ENCODE measurements around the gene MEMO1. TPM values are rescaled to one million over a fixed set of nuclear protein-coding genes. Genes with fewer than 3 reads are reported as not detected.
"Not testable (repeated sequence)": the region's sequence is repeated elsewhere in the genome, so short reads cannot be mapped to it uniquely, and the experiment has no call there.

Gene MEMO1
- 10 to 100 TPM; 30.3 to 33.4 (median 33.0) TPM for polyA plus RNA-seq
- long read RNA-seq, donor 1 = 0 reads
- long read RNA-seq, donor 2, full-length matches to known transcripts = 4 of 4 reads
- long read RNA-seq, donor 2, partial matches to known transcripts = 0 of 4 reads
- long read RNA-seq, donor 2, other reads (novel, unspliced or antisense) = 0 of 4 reads
- long read RNA-seq, donor 3, full-length matches to known transcripts = 5 of 5 reads
- long read RNA-seq, donor 3, partial matches to known transcripts = 0 of 5 reads
- long read RNA-seq, donor 3, other reads (novel, unspliced or antisense) = 0 of 5 reads
- long read RNA-seq, donor 4 = 0 reads
- long read RNA-seq, donor 5, full-length matches to known transcripts = 1 of 1 reads
- long read RNA-seq, donor 5, partial matches to known transcripts = 0 of 1 reads
- long read RNA-seq, donor 5, other reads (novel, unspliced or antisense) = 0 of 1 reads
- long read RNA-seq, donor 6, full-length matches to known transcripts = 4 of 4 reads
- long read RNA-seq, donor 6, partial matches to known transcripts = 0 of 4 reads
- long read RNA-seq, donor 6, other reads (novel, unspliced or antisense) = 0 of 4 reads
- long read RNA-seq, donor 7 = 0 reads
- long read RNA-seq, donor 8, full-length matches to known transcripts = 2 of 2 reads
- long read RNA-seq, donor 8, partial matches to known transcripts = 0 of 2 reads
- long read RNA-seq, donor 8, other reads (novel, unspliced or antisense) = 0 of 2 reads
- long read RNA-seq, donor 9 = 0 reads
- long read RNA-seq, donor 10, full-length matches to known transcripts = 3 of 3 reads
- long read RNA-seq, donor 10, partial matches to known transcripts = 0 of 3 reads
- long read RNA-seq, donor 10, other reads (novel, unspliced or antisense) = 0 of 3 reads

DNA sequence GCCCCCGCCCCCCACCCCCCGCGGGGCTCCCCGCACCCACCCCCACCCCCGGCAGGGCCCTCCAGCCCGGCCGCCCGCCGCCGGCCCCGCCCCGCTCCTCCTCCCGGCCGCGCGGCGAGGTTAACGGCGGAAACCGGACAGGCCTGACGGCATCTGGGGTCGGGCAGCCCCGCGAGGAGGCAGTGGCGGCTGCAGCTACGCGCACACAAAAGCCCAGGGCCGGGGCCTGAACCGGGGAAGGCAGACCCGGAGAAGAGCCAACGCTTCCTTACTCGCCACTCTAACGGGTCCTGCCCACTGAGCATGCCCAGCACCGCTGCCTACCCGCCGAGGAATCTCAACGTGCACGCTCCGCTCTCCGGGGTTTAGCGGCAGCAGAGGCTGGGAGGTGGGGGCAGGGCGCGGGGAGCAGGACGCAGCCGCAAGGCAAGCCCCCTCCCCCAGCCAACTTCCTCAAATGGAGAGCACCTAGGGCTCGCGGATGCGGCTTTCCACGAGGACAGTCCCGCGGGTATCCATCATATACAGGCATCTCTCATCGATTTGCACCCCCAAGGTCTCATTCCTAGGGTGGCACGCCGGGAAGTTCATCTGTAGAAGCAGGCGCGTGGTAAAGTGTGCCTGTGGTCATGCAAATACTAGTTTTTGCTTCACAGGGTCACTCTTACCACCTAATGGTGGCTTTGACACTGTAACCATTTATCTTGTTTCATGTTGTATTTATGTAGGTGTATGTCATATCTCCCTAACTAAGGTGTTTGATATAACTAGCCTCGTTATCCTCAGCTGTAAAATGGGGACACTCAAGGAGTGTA lies at the start of gene MEMO1:
MEMO1 (minus strand) TSS at position 339 of the 815 bp plus-strand sequence. CDS start 761 bp downstream, outside the sequence.
- H3K36me3 ChIP-seq (ENCODE audit: control insufficient read depth in 3 of 3, insufficient read depth in 2 of 3, low read depth in 1 of 3, low read length in 3 of 3) = peaks cover 0 to 9% (median 0%) of the 10 kb centered on the region in 3 donors
- peaks cover 2 to 12% (median 8%) of the 10 kb centered on the region in 3 donors for H3K4me1 ChIP-seq (ENCODE audit: control insufficient read depth in 3 of 3, insufficient read depth in 2 of 3, low read depth in 1 of 3, low read length in 2 of 3)
- no peak for FAIRE-seq
- no peaks in the 10 kb centered on the region for H3K27me3 ChIP-seq (ENCODE audit: control insufficient read depth in 3 of 3, insufficient read depth in 3 of 3, low read length in 3 of 3)
- WGBS, 3 donors = 0 to 1% (median 0%) methylated on average over 24 to 56 of the region's 57 CpGs
- H3K27ac ChIP-seq (ENCODE audit: low read depth in 1 of 3, low read length in 2 of 3) = peak within 1 kb of the TSS; percentile 84 to 97 (median 89)
- H3K9me3 ChIP-seq (ENCODE audit: control insufficient read depth in 2 of 2, insufficient read depth in 1 of 2, low read depth in 1 of 2, low read length in 1 of 2) = no peaks in the 10 kb centered on the region
- H3K4me3 ChIP-seq (ENCODE audit: low read depth in 1 of 3, low read length in 3 of 3) = peak within 1 kb of the TSS; percentile 77 to 94 (median 93)
- DNase-seq = peak; percentile 92 to 97

- 93 to 94% (median 93%) methylated on average over 2 of the region's 2 CpGs for WGBS, 3 donors
- Histone ChIP-seq H3K36me3 (ENCODE audit: control insufficient read depth in 3 of 3, insufficient read depth in 2 of 3, low read depth in 1 of 3, low read length in 3 of 3) (no peaks in the 10 kb centered on the region), H3K9me3 (ENCODE audit: control insufficient read depth in 2 of 2, insufficient read depth in 1 of 2, low read depth in 1 of 2, low read length in 1 of 2) (no peaks in the 10 kb centered on the region), H3K27me3 (ENCODE audit: control insufficient read depth in 3 of 3, insufficient read depth in 3 of 3, low read length in 3 of 3) (no peaks in the 10 kb centered on the region), H3K4me3 (ENCODE audit: low read depth in 1 of 3, low read length in 3 of 3) (no peak overlapping the region), H3K4me1 (ENCODE audit: control insufficient read depth in 3 of 3, insufficient read depth in 2 of 3, low read depth in 1 of 3, low read length in 2 of 3) (peaks cover 0 to 2% (median 0%) of the 10 kb centered on the region in 3 donors), H3K27ac (ENCODE audit: low read depth in 1 of 3, low read length in 2 of 3) (no peak overlapping the region)
- DNase-seq = no peak
- no peak for FAIRE-seq
Measured at GRCh38 chr2:32060266-32060665, 49.5 kb upstream of the MEMO1 start.

- no peaks in the 10 kb centered on the region for H3K36me3 ChIP-seq (ENCODE audit: control insufficient read depth in 3 of 3, insufficient read depth in 2 of 3, low read depth in 1 of 3, low read length in 3 of 3)
- H3K4me1 ChIP-seq (ENCODE audit: control insufficient read depth in 3 of 3, insufficient read depth in 2 of 3, low read depth in 1 of 3, low read length in 2 of 3) = peaks cover 0 to 2% (median 0%) of the 10 kb centered on the region in 3 donors
- no peak overlapping the region for H3K27ac ChIP-seq (ENCODE audit: low read depth in 1 of 3, low read length in 2 of 3)
- no peaks in the 10 kb centered on the region for H3K27me3 ChIP-seq (ENCODE audit: control insufficient read depth in 3 of 3, insufficient read depth in 3 of 3, low read length in 3 of 3)
- no peaks in the 10 kb centered on the region for H3K9me3 ChIP-seq (ENCODE audit: control insufficient read depth in 2 of 2, insufficient read depth in 1 of 2, low read depth in 1 of 2, low read length in 1 of 2)
- DNase-seq = no peak
- no peak overlapping the region for H3K4me3 ChIP-seq (ENCODE audit: low read depth in 1 of 3, low read length in 3 of 3)
- FAIRE-seq = no peak
- 92 to 96% (median 95%) methylated on average over 2 of the region's 2 CpGs for WGBS, 3 donors
Measured at GRCh38 chr2:32058130-32058529, 47.3 kb upstream of the MEMO1 start.

- not testable (repeated sequence) for FAIRE-seq; H3K4me1 ChIP-seq (ENCODE audit: control insufficient read depth in 3 of 3, insufficient read depth in 2 of 3, low read depth in 1 of 3, low read length in 2 of 3); H3K27me3 ChIP-seq (ENCODE audit: control insufficient read depth in 3 of 3, insufficient read depth in 3 of 3, low read length in 3 of 3); H3K36me3 ChIP-seq (ENCODE audit: control insufficient read depth in 3 of 3, insufficient read depth in 2 of 3, low read depth in 1 of 3, low read length in 3 of 3); H3K9me3 ChIP-seq (ENCODE audit: control insufficient read depth in 2 of 2, insufficient read depth in 1 of 2, low read depth in 1 of 2, low read length in 1 of 2); H3K27ac ChIP-seq (ENCODE audit: low read depth in 1 of 3, low read length in 2 of 3); DNase-seq; H3K4me3 ChIP-seq (ENCODE audit: low read depth in 1 of 3, low read length in 3 of 3)
- WGBS, 3 donors = 62 to 91% (median 81%) methylated on average over 3 of the region's 3 CpGs
Measured at GRCh38 chr2:32054583-32054982, 43.8 kb upstream of the MEMO1 start.

GRCh38 chr2:32051836-32052439 lies 41.1 kb upstream of the MEMO1 start:
- FAIRE-seq (no peak), DNase-seq (peak; percentile 13 to 45)
- Histone ChIP-seq H3K36me3 (ENCODE audit: control insufficient read depth in 3 of 3, insufficient read depth in 2 of 3, low read depth in 1 of 3, low read length in 3 of 3) (no peaks in the 10 kb centered on the region), H3K27me3 (ENCODE audit: control insufficient read depth in 3 of 3, insufficient read depth in 3 of 3, low read length in 3 of 3) (no peaks in the 10 kb centered on the region), H3K4me3 (ENCODE audit: low read depth in 1 of 3, low read length in 3 of 3) (no peak overlapping the region), H3K27ac (ENCODE audit: low read depth in 1 of 3, low read length in 2 of 3) (no peak overlapping the region), H3K4me1 (ENCODE audit: control insufficient read depth in 3 of 3, insufficient read depth in 2 of 3, low read depth in 1 of 3, low read length in 2 of 3) (no peaks in the 10 kb centered on the region), H3K9me3 (ENCODE audit: control insufficient read depth in 2 of 2, insufficient read depth in 1 of 2, low read depth in 1 of 2, low read length in 1 of 2) (no peaks in the 10 kb centered on the region)
- 77 to 91% (median 79%) methylated on average over 11 of the region's 11 CpGs for whole genome bisulfite sequencing, 3 donors

DNA sequence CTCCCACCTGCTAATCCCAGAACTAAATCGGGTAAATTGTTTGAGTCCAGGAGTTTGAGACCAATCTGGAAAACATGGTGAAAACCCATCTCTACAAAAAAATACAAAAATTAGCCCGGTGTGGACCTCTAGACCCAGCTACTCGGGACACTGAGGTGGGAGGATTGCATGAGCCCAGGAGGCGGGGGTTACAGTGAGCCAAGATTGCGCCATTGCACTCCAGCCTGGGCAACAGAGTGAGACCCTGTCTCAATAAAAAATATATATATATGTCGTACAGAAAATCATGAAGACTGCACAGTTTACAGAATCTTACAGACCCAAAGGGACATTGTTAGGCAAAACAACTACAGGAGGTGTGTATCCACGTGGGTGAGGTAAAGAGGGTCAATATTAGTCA lies 32.8 kb upstream of the MEMO1 start:
- H3K27me3 ChIP-seq (ENCODE audit: control insufficient read depth in 3 of 3, insufficient read depth in 3 of 3, low read length in 3 of 3) = no peaks in the 10 kb centered on the region
- H3K4me3 ChIP-seq (ENCODE audit: low read depth in 1 of 3, low read length in 3 of 3) = no peak overlapping the region
- no peaks in the 10 kb centered on the region for H3K9me3 ChIP-seq (ENCODE audit: control insufficient read depth in 2 of 2, insufficient read depth in 1 of 2, low read depth in 1 of 2, low read length in 1 of 2)
- no peaks in the 10 kb centered on the region for H3K36me3 ChIP-seq (ENCODE audit: control insufficient read depth in 3 of 3, insufficient read depth in 2 of 3, low read depth in 1 of 3, low read length in 3 of 3)
- H3K4me1 ChIP-seq (ENCODE audit: control insufficient read depth in 3 of 3, insufficient read depth in 2 of 3, low read depth in 1 of 3, low read length in 2 of 3) = peaks cover 0 to 4% (median 1%) of the 10 kb centered on the region in 3 donors
- DNase-seq (no peak), FAIRE-seq (no peak)
- H3K27ac ChIP-seq (ENCODE audit: low read depth in 1 of 3, low read length in 2 of 3) = no peak overlapping the region
- 82 to 83% (median 83%) methylated on average over 7 of the region's 7 CpGs for WGBS, 3 donors

DNA sequence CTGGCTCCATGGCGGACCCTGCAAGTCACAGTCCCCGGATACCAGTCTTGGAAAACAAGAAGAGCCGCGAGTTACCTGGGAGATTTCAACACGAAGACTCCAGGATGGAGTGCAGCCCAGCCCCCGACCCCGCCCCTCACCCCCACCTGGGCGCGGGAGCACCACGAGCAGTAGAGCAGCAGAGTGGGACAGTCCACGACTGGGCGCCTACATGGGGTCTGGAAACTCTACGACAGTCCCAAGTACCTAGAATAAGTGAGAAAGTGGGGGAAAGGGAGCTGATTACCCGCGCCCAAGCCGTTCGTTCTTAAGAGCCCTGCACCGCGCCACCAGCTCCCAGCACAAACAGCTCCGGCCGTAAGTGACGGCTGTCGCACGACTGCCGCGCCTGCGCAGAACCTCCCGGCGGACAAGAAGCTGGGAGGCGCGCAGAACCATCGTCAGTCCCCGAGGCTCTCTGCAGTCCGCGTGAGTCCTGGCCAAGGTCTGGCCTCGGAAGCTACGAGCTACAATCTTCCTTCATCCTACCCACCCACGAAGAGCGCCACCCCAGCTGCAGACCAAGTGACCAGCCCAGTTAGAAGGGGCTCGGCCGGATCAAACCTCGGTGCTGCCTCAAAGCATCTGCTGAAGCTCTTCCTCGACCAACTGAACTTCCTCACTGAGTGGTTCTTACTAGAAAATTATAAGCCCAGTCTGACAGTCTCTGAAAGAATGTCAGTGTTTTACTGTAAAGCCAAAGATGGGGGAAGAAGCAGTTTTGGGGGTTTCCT lies 28.8 kb upstream of the MEMO1 start, which contains the start of gene DPY30:
DPY30 (minus strand) TSS at position 359 of the 773 bp plus-strand sequence; CDS start at position 10, 349 bp downstream.
- Histone ChIP-seq H3K36me3 (ENCODE audit: control insufficient read depth in 3 of 3, insufficient read depth in 2 of 3, low read depth in 1 of 3, low read length in 3 of 3) (peaks cover 0 to 21% (median 0%) of the 10 kb centered on the region in 3 donors), H3K9me3 (ENCODE audit: control insufficient read depth in 2 of 2, insufficient read depth in 1 of 2, low read depth in 1 of 2, low read length in 1 of 2) (no peaks in the 10 kb centered on the region), H3K27me3 (ENCODE audit: control insufficient read depth in 3 of 3, insufficient read depth in 3 of 3, low read length in 3 of 3) (no peaks in the 10 kb centered on the region), H3K4me3 (ENCODE audit: low read depth in 1 of 3, low read length in 3 of 3) (peak within 1 kb of the TSS; percentile 65 to 93 (median 77)), H3K27ac (ENCODE audit: low read depth in 1 of 3, low read length in 2 of 3) (peak within 1 kb of the TSS; percentile 83 to 90 (median 86)), H3K4me1 (ENCODE audit: control insufficient read depth in 3 of 3, insufficient read depth in 2 of 3, low read depth in 1 of 3, low read length in 2 of 3) (peaks cover 0 to 4% (median 1%) of the 10 kb centered on the region in 3 donors)
- FAIRE-seq (no peak), DNase-seq (peak; percentile 94 to 98)
- 0 to 1% (median 1%) methylated on average over 41 to 43 of the region's 43 CpGs for WGBS, 3 donors
